Osteoblast (primary cell): ENCODE measurements around the gene BTBD1. TPM values are rescaled to one million over a fixed set of nuclear protein-coding genes. Genes with fewer than 3 reads are reported as not detected.
"Not testable (repeated sequence)": the region's sequence is repeated elsewhere in the genome, so short reads cannot be mapped to it uniquely, and the experiment has no call there.

Source experiments
- DNase-seq: peaks from one replicate; pipeline ENCODE4 v3.0.0; 2011; ENCODE audit warnings: low spot score, mixed read lengths; ENCODE audit not compliant: insufficient read length; ENCODE audit errors: missing footprints
- H2AFZ ChIP-seq: 2 replicates; pipeline ENCODE4 v1.6.0; 2011; ENCODE audit warnings: mild to moderate bottlenecking, low read length
- H3K27ac ChIP-seq: 2 replicates; pipeline ENCODE4 v1.5.1; 2011; ENCODE audit warnings: mild to moderate bottlenecking, low read depth, low read length, moderate library complexity
- H3K27me3 ChIP-seq: 2 replicates; pipeline ENCODE4 v1.6.0; 2012; ENCODE audit warnings: mild to moderate bottlenecking, control low read depth, inconsistent platforms, low read length, moderate library complexity; ENCODE audit not compliant: insufficient read depth
- H3K36me3 ChIP-seq: 2 replicates; pipeline ENCODE4 v1.5.1; 2011; ENCODE audit warnings: mild to moderate bottlenecking, low read length, control low read depth, moderate library complexity; ENCODE audit not compliant: insufficient read depth
- H3K4me1 ChIP-seq: 2 replicates; pipeline ENCODE4 v1.5.1; 2011; ENCODE audit warnings: mild to moderate bottlenecking, low read length, control low read depth, moderate library complexity; ENCODE audit not compliant: insufficient read depth
- H3K4me2 ChIP-seq: 2 replicates; pipeline ENCODE4 v1.6.0; 2011; ENCODE audit warnings: mild to moderate bottlenecking, low read length; ENCODE audit not compliant: insufficient read depth
- H3K4me3 ChIP-seq: fragments of 200-600 bp; sonication (generic); 3 replicates; pipeline ENCODE4 v1.5.1; 2012; ENCODE audit warnings: mild to moderate bottlenecking, low read length, inconsistent platforms; ENCODE audit not compliant: insufficient read depth
- H3K79me2 ChIP-seq: 2 replicates; pipeline ENCODE4 v1.6.0; 2012; ENCODE audit warnings: mild to moderate bottlenecking, low read length, control low read depth, inconsistent platforms; ENCODE audit not compliant: insufficient read depth
- H3K9me3 ChIP-seq: 2 replicates; pipeline ENCODE4 v1.5.1; 2011; ENCODE audit warnings: low read depth, low read length, control low read depth
- H4K20me1 ChIP-seq: 2 replicates; pipeline ENCODE4 v1.6.0; 2012; ENCODE audit warnings: mild to moderate bottlenecking, low read length, control low read depth; ENCODE audit not compliant: insufficient read depth
- CTCF ChIP-seq: IDR thresholded peaks from 2 replicates; pipeline ENCODE4 v1.5.1; 2011; ENCODE audit warnings: mild to moderate bottlenecking, low read depth, low read length, moderate library complexity; ENCODE audit errors: extremely low read depth
- total RNA-seq: library from RNA; depleted of rRNA; stranded (reverse); fragments of >200 nt; gene quantifications from 2 replicates; pipeline ENCODE4 v1.2.3, GENCODE V29; 2012

BTBD1 gene
- total RNA-seq, 1 donor = 88.3 TPM

- Histone ChIP-seq H2AFZ (no peak overlapping the region), H3K36me3 (no peaks in the 10 kb centered on the region), H3K4me3 (no peak overlapping the region), H3K9me3 (no peaks in the 10 kb centered on the region), H3K4me1 (no peaks in the 10 kb centered on the region), H3K79me2 (no peaks in the 10 kb centered on the region), H4K20me1 (no peaks in the 10 kb centered on the region), H3K27ac (no peak overlapping the region), H3K27me3 (peaks cover 15% of the 10 kb centered on the region), H3K4me2 (no peak overlapping the region)
- DNase-seq = no peak
- TF ChIP-seq CTCF = no peak
These were observed 14.4 kb upstream of the BTBD1 start for GRCh38 chr15:83081256-83082014.

- Histone ChIP-seq H4K20me1 (no peaks in the 10 kb centered on the region), H2AFZ (no peak overlapping the region), H3K4me3 (no peak overlapping the region), H3K4me1 (no peaks in the 10 kb centered on the region), H3K27ac (no peak overlapping the region), H3K27me3 (peaks cover 15% of the 10 kb centered on the region), H3K36me3 (no peaks in the 10 kb centered on the region), H3K4me2 (no peak overlapping the region), H3K9me3 (no peaks in the 10 kb centered on the region), H3K79me2 (no peaks in the 10 kb centered on the region)
- DNase-seq = no peak
- no peak for TF ChIP-seq CTCF
These were observed 11.7 kb upstream of the BTBD1 start for GRCh38 chr15:83078712-83079111.

GRCh38 chr15:83077491-83078230, 10.6 kb upstream of the BTBD1 start:
- no peak for TF ChIP-seq CTCF
- Histone ChIP-seq H3K27ac (no peak overlapping the region), H3K4me2 (no peak overlapping the region), H3K79me2 (no peaks in the 10 kb centered on the region), H3K36me3 (no peaks in the 10 kb centered on the region), H3K9me3 (no peaks in the 10 kb centered on the region), H3K4me3 (no peak overlapping the region), H4K20me1 (no peaks in the 10 kb centered on the region), H3K27me3 (peaks cover 15% of the 10 kb centered on the region), H2AFZ (no peak overlapping the region), H3K4me1 (no peaks in the 10 kb centered on the region)
- no peak for DNase-seq

- not testable (repeated sequence) for H3K36me3 ChIP-seq, DNase-seq
These were observed 2.2 kb upstream of the BTBD1 start for GRCh38 chr15:83069211-83069642.

More at GRCh38 chr15:83069211-83069642, 2.2 kb upstream of the BTBD1 start:
- Histone ChIP-seq H3K4me1 (peaks cover 19% of the 10 kb centered on the region), H3K79me2 (peaks cover 27% of the 10 kb centered on the region), H4K20me1 (peaks cover 14% of the 10 kb centered on the region)
- not testable (repeated sequence) for H3K27me3 ChIP-seq, H3K4me2 ChIP-seq, H3K27ac ChIP-seq, H2AFZ ChIP-seq, H3K9me3 ChIP-seq, H3K4me3 ChIP-seq
